AG04450 (cell line): Measurements from ENCODE around the gene H6PD. TPM values are rescaled to one million over a fixed set of nuclear protein-coding genes. Genes with fewer than 3 reads are reported as not detected.

Source experiments
- CTCF ChIA-PET: fragments of 300-600, 350-600 bp; formaldehyde crosslinking; extraction: SDS; loops from one replicate; lab custom pipeline; 2022; ENCODE audit warnings: antibody characterized with exemption, inconsistent platforms; lab: Charles Lee
- POLR2A ChIA-PET: fragments of 350-600 bp; formaldehyde crosslinking; extraction: SDS; loops from one replicate; lab custom pipeline; 2021; ENCODE audit warnings: antibody characterized with exemption, inconsistent platforms; lab: Yijun Ruan, JAX
- DNase-seq: peaks from one replicate; pipeline ENCODE4 v3.0.0-alpha.2; 2011; ENCODE audit warnings: low read depth, low spot score
- H3K27ac ChIP-seq: one replicate; pipeline ENCODE4 v1.5.1; 2012; ENCODE audit warnings: low read depth, low read length, control low read depth
- H3K27me3 ChIP-seq: one replicate; pipeline ENCODE4 v1.6.0; 2012; ENCODE audit warnings: low read length; ENCODE audit not compliant: control insufficient read depth, insufficient read depth
- H3K4me3 ChIP-seq: 2 replicates; pipeline ENCODE4 v1.5.1; 2011; ENCODE audit warnings: mild to moderate bottlenecking, low read depth, low read length, control low read depth
- H3K9me3 ChIP-seq: 2 replicates; pipeline ENCODE4 v1.5.1; 2012; ENCODE audit warnings: low read length; ENCODE audit not compliant: control insufficient read depth, insufficient read depth
- polyA plus RNA-seq: library from polyadenylated mRNA; depleted of rRNA; stranded (reverse); fragments of >200 nt; gene quantifications from 2 replicates; pipeline ENCODE4 v1.2.3, GENCODE V29; 2011; rRNA removed
- TF ChIP-seq, protein P1 (sequence below): IDR thresholded peaks from 2 replicates; pipeline ENCODE4 v1.5.1; 2011; ENCODE audit warnings: low read depth, low read length, control low read depth, inconsistent platforms

Gene H6PD
- polyA plus RNA-seq, 1 experiment, result 18.3 TPM

DNA sequence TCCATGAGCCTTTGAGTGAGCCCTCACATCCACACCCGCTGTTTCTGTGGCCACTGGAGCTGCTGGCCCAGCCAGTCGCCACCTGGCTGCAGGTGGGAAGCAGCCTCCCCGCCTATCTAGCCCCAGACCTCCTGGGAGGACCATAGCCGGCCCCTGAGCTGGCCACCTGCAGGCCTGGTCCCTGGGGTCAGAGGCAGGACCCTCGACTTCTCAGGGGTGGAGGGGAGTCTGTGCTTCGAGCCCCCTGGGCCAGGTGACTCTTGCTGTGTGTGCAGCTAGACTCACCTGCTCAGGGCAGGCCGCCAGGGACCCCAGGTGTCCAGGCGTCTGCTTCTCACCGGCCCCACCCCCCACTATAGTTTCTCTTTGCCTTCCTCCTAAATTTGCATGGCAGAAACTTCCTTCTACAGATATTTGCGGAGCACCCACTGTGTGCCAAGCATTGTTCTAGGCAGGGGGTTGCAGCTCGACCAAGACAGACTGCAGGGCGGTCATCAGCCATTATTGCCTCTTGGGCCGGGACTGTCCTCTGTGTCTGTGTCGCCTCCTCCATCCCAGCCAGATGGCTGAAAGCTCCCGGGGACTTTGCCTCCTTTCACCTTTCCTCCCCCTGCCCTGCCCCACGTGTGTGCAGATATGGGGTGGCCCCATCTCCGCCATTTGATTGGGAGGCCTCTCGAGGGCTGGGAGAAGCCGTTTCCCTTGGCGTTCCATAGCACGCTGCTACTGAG, 85.4 kb downstream of the H6PD start:
- CTCF ChIA-PET, result no interaction called here
- no peaks in the 10 kb centered on the region for H3K27me3 ChIP-seq
- POLR2A ChIA-PET, result no interaction called here
- H3K27ac ChIP-seq, result peak overlapping the region; percentile 91
- TF ChIP-seq, protein P1, sequence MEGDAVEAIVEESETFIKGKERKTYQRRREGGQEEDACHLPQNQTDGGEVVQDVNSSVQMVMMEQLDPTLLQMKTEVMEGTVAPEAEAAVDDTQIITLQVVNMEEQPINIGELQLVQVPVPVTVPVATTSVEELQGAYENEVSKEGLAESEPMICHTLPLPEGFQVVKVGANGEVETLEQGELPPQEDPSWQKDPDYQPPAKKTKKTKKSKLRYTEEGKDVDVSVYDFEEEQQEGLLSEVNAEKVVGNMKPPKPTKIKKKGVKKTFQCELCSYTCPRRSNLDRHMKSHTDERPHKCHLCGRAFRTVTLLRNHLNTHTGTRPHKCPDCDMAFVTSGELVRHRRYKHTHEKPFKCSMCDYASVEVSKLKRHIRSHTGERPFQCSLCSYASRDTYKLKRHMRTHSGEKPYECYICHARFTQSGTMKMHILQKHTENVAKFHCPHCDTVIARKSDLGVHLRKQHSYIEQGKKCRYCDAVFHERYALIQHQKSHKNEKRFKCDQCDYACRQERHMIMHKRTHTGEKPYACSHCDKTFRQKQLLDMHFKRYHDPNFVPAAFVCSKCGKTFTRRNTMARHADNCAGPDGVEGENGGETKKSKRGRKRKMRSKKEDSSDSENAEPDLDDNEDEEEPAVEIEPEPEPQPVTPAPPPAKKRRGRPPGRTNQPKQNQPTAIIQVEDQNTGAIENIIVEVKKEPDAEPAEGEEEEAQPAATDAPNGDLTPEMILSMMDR, result no peak
- no peak overlapping the region for H3K4me3 ChIP-seq
- no peak for DNase-seq
- peaks cover 3% of the 10 kb centered on the region; the same call in 1 of the 2 replicates for H3K9me3 ChIP-seq

Other genes with a start within 250 kb of the H6PD start
- gene SLC2A7, start 208.4 kb upstream of the H6PD start, polyA plus RNA-seq, result not detected in 2 replicates
- 0.20 and 0.21 TPM in 2 replicates for gene SLC2A5, start 165.1 kb upstream of the H6PD start, polyA plus RNA-seq
- 1.1 TPM in 2 replicates for gene GPR157, start 105.7 kb upstream of the H6PD start, polyA plus RNA-seq
- gene SPSB1, start 58.1 kb downstream of the H6PD start, polyA plus RNA-seq, result 19.4 and 20.3 TPM in 2 replicates